HepG2 (cell line): Measurements from ENCODE around the gene DNAJB11. TPM values are rescaled to one million over a fixed set of nuclear protein-coding genes. Genes with fewer than 3 reads are reported as not detected.

ENCODE experiments used
- ATAC-seq: fragments of 200-7000 bp; cut with Tn5 transposase; 3 replicates; pipeline ENCODE4 v1.9.1; 2020; ENCODE audit warnings: mild to moderate bottlenecking, moderate library complexity
- BruUV-seq: library from RNA; stranded (reverse); fragments of 400-500 nt; replicated peaks from 2 replicates; lab custom pipeline; 2021; lab: Mats Ljungman, UMichigan
- CTCF ChIA-PET: fragments of 300-600 bp; formaldehyde crosslinking; extraction: SDS; loops from one replicate; lab custom pipeline; 2021; ENCODE audit warnings: low total read pairs, inconsistent platforms, low intra/inter-chr PET ratio; lab: Yijun Ruan, JAX
- POLR2A ChIA-PET: fragments of 350-600 bp; sonication (Branson Sonifier 250); formaldehyde crosslinking; loops from one replicate; lab custom pipeline; 2020; ENCODE audit warnings: antibody characterized with exemption, inconsistent platforms; lab: Yijun Ruan, JAX
- DNase-seq: peaks from one replicate; pipeline ENCODE4 v3.0.0-alpha.2; 2015; ENCODE audit warnings: low spot score
- FAIRE-seq: peaks from 3 replicates; lab custom pipeline; 2011; peaks lifted over from hg19 to GRCh38; lab: Jason Lieb, UNC
- H2AFZ ChIP-seq: one replicate; pipeline ENCODE4 v1.6.1; 2011; ENCODE audit warnings: low read length, inconsistent platforms
- H3K27ac ChIP-seq: fragments of 300-600 bp; 3 replicates; pipeline ENCODE4 v1.8.0; 2011; ENCODE audit warnings: mixed run types, mild to moderate bottlenecking, mixed read lengths, low read length, inconsistent platforms; ENCODE audit not compliant: insufficient read depth; ENCODE audit errors: extremely low read length
- H3K27me3 ChIP-seq, 2 experiments: fragments of 200-600 bp in 1 of 2; 2 replicates in 1 of 2; 3 replicates in 1 of 2; pipeline versions ENCODE4 v1.6.0 to v1.8.0; 2011; ENCODE audit warnings: low read length in 2 of 2, mild to moderate bottlenecking in 2 of 2, moderate library complexity in 2 of 2, inconsistent platforms in 1 of 2; ENCODE audit not compliant: insufficient read depth in 2 of 2, control insufficient read depth in 1 of 2
- H3K36me3 ChIP-seq, 2 experiments: fragments of 200-600 bp in 1 of 2; replicated peaks in 1 of 2; 2 replicates in 1 of 2; 3 replicates in 1 of 2; pipeline versions ENCODE4 v1.5.1 to v1.8.0; 2011; ENCODE audit warnings: low read length in 2 of 2, inconsistent platforms in 1 of 2; ENCODE audit not compliant: insufficient read depth in 2 of 2, control insufficient read depth in 1 of 2
- H3K4me1 ChIP-seq: 2 replicates; pipeline ENCODE4 v1.5.1; 2012; ENCODE audit warnings: low read length, inconsistent platforms; ENCODE audit not compliant: insufficient read depth
- H3K4me2 ChIP-seq: 2 replicates; pipeline ENCODE4 v1.6.0; 2011; ENCODE audit warnings: low read depth, low read length, inconsistent platforms
- H3K4me3 ChIP-seq, 3 experiments: fragments of 200-600 bp in 1 of 3; sonication (generic), shearing (Covaris generic) in 1 of 3; replicated peaks in 1 of 3; 2 replicates each; pipeline ENCODE4 v1.5.1; 2011 to 2016; ENCODE audit warnings: low read length in 3 of 3, inconsistent platforms in 2 of 3, low read depth in 2 of 3, mild to moderate bottlenecking in 2 of 3, control low read depth in 1 of 3, mixed read lengths in 1 of 3; ENCODE audit not compliant: insufficient read depth in 1 of 3
- H3K79me2 ChIP-seq: one replicate; pipeline ENCODE4 v1.6.1; 2011; ENCODE audit warnings: low read length, inconsistent platforms; ENCODE audit not compliant: insufficient read depth
- H3K9ac ChIP-seq: 2 replicates; pipeline ENCODE4 v1.6.0; 2011; ENCODE audit warnings: mild to moderate bottlenecking, low read depth, low read length, inconsistent platforms; ENCODE audit not compliant: insufficient read depth
- H3K9me3 ChIP-seq: 2 replicates; pipeline ENCODE4 v1.5.1; 2012; ENCODE audit warnings: mild to moderate bottlenecking, low read length
- H4K20me1 ChIP-seq: 2 replicates; pipeline ENCODE4 v1.6.0; 2011; ENCODE audit warnings: inconsistent platforms, mild to moderate bottlenecking, low read length, moderate library complexity; ENCODE audit not compliant: insufficient read depth
- AGO2 ChIP-seq: fragments of 200-400 bp; formaldehyde crosslinking; optimal IDR thresholded peaks from 2 replicates; pipeline ENCODE3; 2017; ENCODE audit warnings: mild to moderate bottlenecking, low read depth, low read length, moderate library complexity
- ATM ChIP-seq: fragments of 450-650 bp; IDR thresholded peaks from 2 replicates; pipeline ENCODE4 v1.7.1; 2017; ENCODE audit warnings: mild to moderate bottlenecking, borderline replicate concordance
- DMAP1 ChIP-seq: IDR thresholded peaks from 2 replicates; pipeline ENCODE4 v1.6.1; 2016
- DPF2 ChIP-seq: sonication (generic); formaldehyde crosslinking; IDR thresholded peaks from 2 replicates; pipeline ENCODE4 v1.4.0; 2020; ENCODE audit warnings: mild to moderate bottlenecking, low read depth, missing genetic modification reagents, borderline replicate concordance
- ERF ChIP-seq: IDR thresholded peaks from 2 replicates; pipeline ENCODE4 v1.6.1; 2018; ENCODE audit warnings: missing biosample characterization, missing genetic modification reagents
- FOXP1 ChIP-seq, 2 experiments: fragments of 450-650 bp in 1 of 2; IDR thresholded peaks; 2 replicates each; pipeline ENCODE4 v1.6.1; 2017 to 2018; ENCODE audit warnings: antibody characterized with exemption in 1 of 2
- GATA4 ChIP-seq: sonication (generic); IDR thresholded peaks from 2 replicates; pipeline ENCODE4 v1.6.1; 2016; ENCODE audit warnings: antibody characterized with exemption, low read depth, borderline replicate concordance
- HMGA1 ChIP-seq: sonication (generic); formaldehyde crosslinking; conservative IDR thresholded peaks from 2 replicates; pipeline ENCODE4 v1.4.0; 2020; ENCODE audit warnings: missing genetic modification reagents
- JARID2 ChIP-seq: sonication (generic); formaldehyde crosslinking; IDR thresholded peaks from 2 replicates; pipeline ENCODE4 v1.8.1; 2023; ENCODE audit warnings: missing genetic modification reagents, inconsistent platforms; ENCODE audit not compliant: insufficient replicate concordance
- MED1 ChIP-seq: sonication (generic); formaldehyde crosslinking; IDR thresholded peaks from 2 replicates; pipeline ENCODE4 v1.4.0; 2020; ENCODE audit warnings: missing genetic modification reagents
- MYC ChIP-seq: sonication (generic); formaldehyde crosslinking; IDR thresholded peaks from 2 replicates; pipeline ENCODE4 v1.9.0; 2021; ENCODE audit warnings: missing genetic modification reagents, borderline replicate concordance
- NR0B2 ChIP-seq: sonication (generic); formaldehyde crosslinking; IDR thresholded peaks from 2 replicates; pipeline ENCODE4 v1.4.0; 2020; ENCODE audit warnings: mild to moderate bottlenecking, missing genetic modification reagents
- RARA ChIP-seq: IDR thresholded peaks from 2 replicates; pipeline ENCODE4 v1.6.1; 2016; ENCODE audit warnings: missing genetic modification reagents, missing compliant biosample characterization
- RFXAP ChIP-seq: sonication (generic); formaldehyde crosslinking; IDR thresholded peaks from 2 replicates; pipeline ENCODE4 v1.4.0; 2020; ENCODE audit warnings: missing genetic modification reagents, borderline replicate concordance
- SNRNP70 ChIP-seq: fragments of 200-400 bp; formaldehyde crosslinking; IDR thresholded peaks from 2 replicates; pipeline ENCODE4 v1.6.1; 2017; ENCODE audit warnings: mild to moderate bottlenecking, low read depth, low read length, moderate library complexity
- SUZ12 ChIP-seq: fragments of 150-350 bp; IDR thresholded peaks from 2 replicates; pipeline ENCODE4 v1.6.1; 2014; ENCODE audit warnings: low read depth, low read length
- ZNF138 ChIP-seq: sonication (generic); formaldehyde crosslinking; IDR thresholded peaks from 2 replicates; pipeline ENCODE4 v1.5.0; 2020; ENCODE audit warnings: mild to moderate bottlenecking, low read depth, missing genetic modification reagents
- ZNF234 ChIP-seq: sonication (generic); formaldehyde crosslinking; conservative IDR thresholded peaks from 2 replicates; pipeline ENCODE4 v1.5.1; 2020; ENCODE audit warnings: mild to moderate bottlenecking, missing genetic modification reagents
- ZNF639 ChIP-seq: conservative IDR thresholded peaks from 2 replicates; pipeline ENCODE4 v1.6.1; 2018; ENCODE audit warnings: missing genetic modification reagents
- ZNF766 ChIP-seq: sonication (generic); formaldehyde crosslinking; IDR thresholded peaks from 2 replicates; pipeline ENCODE4 v1.5.0; 2020; ENCODE audit warnings: missing genetic modification reagents, borderline replicate concordance
- WGBS: methylation state at CpG from one replicate; pipeline ENCODE4 v1.1.6; 2017; ENCODE audit warnings: low lambda C conversion rate; 5-methylcytosine and 5-hydroxymethylcytosine counted together
- in situ Hi-C: cut with HindIII; loops from 2 replicates; pipeline ENCODE4 v1.10.0; 2017; ENCODE audit warnings: low pct_unique_long_range_greater_than_20kb; ENCODE audit not compliant: extremely low pct_ligation_motif_present
- intact Hi-C: fragments of 100-400 bp; cut with micrococcal nuclease; formaldehyde crosslinking; loops from one replicate; pipeline ENCODE4 v1.10.0; 2022; ENCODE audit not compliant: unreplicated experiment
- polyA plus RNA-seq, 8 experiments: library from polyadenylated mRNA; depleted of rRNA in 3 of 8; stranded (reverse) in 7 of 8; unstranded in 1 of 8; fragments of >200 nt; fragmentation: Illumina TruSeq in 4 of 8; extraction: Trizol in 4 of 8; gene quantifications; 2 replicates each; pipeline versions ENCODE4 v1.2.1 to v1.2.3, GENCODE V29; 2011 to 2016; ENCODE audit warnings: low read depth in 4 of 8, missing spikeins in 1 of 8, mixed read lengths in 1 of 8; ENCODE audit not compliant: insufficient read depth in 1 of 8
- total RNA-seq, 5 experiments: library from RNA; depleted of rRNA; stranded (reverse); fragments of >200 nt; fragmentation: Illumina TruSeq; extraction: Trizol; gene quantifications; 2 replicates each; pipeline ENCODE4 v1.2.3, GENCODE V29; 2016; ENCODE audit warnings: low read depth in 1 of 5
- TF ChIP-seq, protein P1 (sequence below): sonication (generic); formaldehyde crosslinking; IDR thresholded peaks from 2 replicates; pipeline ENCODE4 v1.4.0; 2020; ENCODE audit warnings: missing genetic modification reagents, low read depth, mild to moderate bottlenecking, borderline replicate concordance
- TF ChIP-seq, protein P2 (sequence below): sonication (generic); formaldehyde crosslinking; IDR thresholded peaks from 2 replicates; pipeline ENCODE4 v1.4.0; 2020; ENCODE audit warnings: missing genetic modification reagents

The DNAJB11 gene
- total and polyA plus RNA-seq, 2 of the 13 experiments (the other 11 are each of a cell fraction or from before 2014, with no cell fraction given) = 41.0 to 132 TPM

DNA sequence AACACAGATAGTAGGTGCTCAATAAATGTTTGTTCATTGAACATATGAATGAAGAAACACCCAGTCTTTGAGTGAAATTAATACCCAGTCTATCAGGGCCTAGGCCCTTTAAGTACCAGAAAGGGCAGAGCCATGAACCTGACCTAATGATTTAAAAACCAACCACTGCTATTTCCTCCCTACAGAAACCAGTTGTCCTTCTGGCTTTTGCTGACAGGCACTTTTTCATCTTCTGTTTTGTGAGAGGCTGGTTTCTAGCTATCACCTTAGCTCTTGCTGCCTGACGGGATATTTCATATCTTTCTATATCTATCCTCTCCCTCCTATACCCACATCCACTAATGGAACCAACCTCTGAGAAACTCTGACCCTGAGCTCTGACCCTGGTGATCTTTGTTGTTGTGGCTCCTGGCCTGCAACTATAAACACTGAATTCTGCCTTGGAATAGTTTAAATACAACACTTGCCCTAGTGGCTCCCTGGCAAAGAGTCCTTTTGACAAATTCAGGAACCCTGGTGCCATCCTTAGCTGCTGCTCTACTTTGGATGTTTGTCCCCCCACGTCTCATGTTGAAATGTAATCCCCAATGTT is 38.2 kb downstream of the DNAJB11 start:
- H3K4me1 ChIP-seq = peaks cover 97% of the 10 kb centered on the region
- in situ Hi-C loops = no loop called here
- intact Hi-C loops = no loop called here
- ATAC-seq (no peak), FAIRE-seq (no peak), DNase-seq (no peak)
- H3K9ac ChIP-seq = no peak overlapping the region
- H3K79me2 ChIP-seq = peaks cover 23% of the 10 kb centered on the region
- POLR2A ChIA-PET = interaction anchor here (1.3 to 27.1 kb wide), 5 partner anchors 8 to 175 kb away, joined by 4 to 854 read pairs (median 10); partner anchors contain the start of genes DNAJB11 and TBCCD1
- CTCF ChIA-PET = interaction anchor here (1.1 kb wide), 1 partner anchor 21 kb away, joined by 4 read pairs; no protein-coding TSS in a partner anchor
- no peaks in the 10 kb centered on the region for H3K27me3 ChIP-seq
- no TSS peak for BruUV-seq
- 90% methylated on average over 2 of the region's 2 CpGs for WGBS
- peak overlapping the region; percentile 13 for H3K4me2 ChIP-seq
- H2AFZ ChIP-seq = no peak overlapping the region
- peak overlapping the region; percentile 52 for H3K27ac ChIP-seq
- H4K20me1 ChIP-seq = no peaks in the 10 kb centered on the region
- H3K9me3 ChIP-seq = no peaks in the 10 kb centered on the region
- 0 out of 5 replicates have a peak, but pooled peaks cover 0 to under 1% of the 10 kb centered on the region in 2 experiments for H3K36me3 ChIP-seq
- no peak overlapping the region for H3K4me3 ChIP-seq
- no peak for TF ChIP-seq JARID2 (CRISPR knock-in tag)
- TF ChIP-seq, protein P1, sequence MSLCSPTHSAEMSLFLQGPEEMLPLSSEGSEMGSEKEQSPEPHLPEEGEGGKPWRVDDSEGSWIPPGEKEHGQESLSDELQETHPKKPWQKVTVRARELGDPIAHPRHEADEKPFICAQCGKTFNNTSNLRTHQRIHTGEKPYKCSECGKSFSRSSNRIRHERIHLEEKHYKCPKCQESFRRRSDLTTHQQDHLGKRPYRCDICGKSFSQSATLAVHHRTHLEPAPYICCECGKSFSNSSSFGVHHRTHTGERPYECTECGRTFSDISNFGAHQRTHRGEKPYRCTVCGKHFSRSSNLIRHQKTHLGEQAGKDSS (CRISPR knock-in tag) = no peak
- TF ChIP-seq MYC = no peak
- no peak for TF ChIP-seq HMGA1 (CRISPR knock-in tag)
- TF ChIP-seq GATA4 = no peak
- TF ChIP-seq ERF (CRISPR knock-in tag) = no peak
- TF ChIP-seq MED1 (CRISPR knock-in tag) = peak; percentile 73; the same call in 1 of the 2 replicates
- TF ChIP-seq, protein P2, sequence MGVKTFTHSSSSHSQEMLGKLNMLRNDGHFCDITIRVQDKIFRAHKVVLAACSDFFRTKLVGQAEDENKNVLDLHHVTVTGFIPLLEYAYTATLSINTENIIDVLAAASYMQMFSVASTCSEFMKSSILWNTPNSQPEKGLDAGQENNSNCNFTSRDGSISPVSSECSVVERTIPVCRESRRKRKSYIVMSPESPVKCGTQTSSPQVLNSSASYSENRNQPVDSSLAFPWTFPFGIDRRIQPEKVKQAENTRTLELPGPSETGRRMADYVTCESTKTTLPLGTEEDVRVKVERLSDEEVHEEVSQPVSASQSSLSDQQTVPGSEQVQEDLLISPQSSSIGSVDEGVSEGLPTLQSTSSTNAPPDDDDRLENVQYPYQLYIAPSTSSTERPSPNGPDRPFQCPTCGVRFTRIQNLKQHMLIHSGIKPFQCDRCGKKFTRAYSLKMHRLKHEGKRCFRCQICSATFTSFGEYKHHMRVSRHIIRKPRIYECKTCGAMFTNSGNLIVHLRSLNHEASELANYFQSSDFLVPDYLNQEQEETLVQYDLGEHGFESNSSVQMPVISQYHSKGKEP (CRISPR knock-in tag) = no peak
- TF ChIP-seq RARA (CRISPR knock-in tag) = peak; percentile 24; the same call in 1 of the 2 replicates
- TF ChIP-seq DPF2 (CRISPR knock-in tag) = no peak
- no peak for TF ChIP-seq DMAP1
- TF ChIP-seq ZNF639 (CRISPR knock-in tag) = no peak
- no peak for TF ChIP-seq FOXP1 (IDR thresholded peaks at IDR 0.05)
- TF ChIP-seq FOXP1 (CRISPR knock-in tag; IDR thresholded peaks at IDR 0.05) = peak; percentile 52; the same call in 1 of the 2 replicates
- TF ChIP-seq ZNF138 (CRISPR knock-in tag) = no peak
- TF ChIP-seq ZNF766 (CRISPR knock-in tag) = no peak
- TF ChIP-seq SUZ12 = no peak
- TF ChIP-seq ZNF234 (CRISPR knock-in tag) = no peak
- no peak for TF ChIP-seq SNRNP70
- TF ChIP-seq AGO2 = no peak
- TF ChIP-seq ATM = no peak
- no peak for TF ChIP-seq NR0B2 (CRISPR knock-in tag)
- TF ChIP-seq RFXAP = no peak
